ENCODE data around the gene SPATA2L. TPM values are rescaled to one million over a fixed set of nuclear protein-coding genes. Genes with fewer than 3 reads are reported as not detected.
A peak's percentile ranks its signal among the peaks of the same experiment; 100 is the strongest.
"Not testable (repeated sequence)": the region's sequence is repeated elsewhere in the genome, so short reads cannot be mapped to it uniquely, and the experiment has no call there.

The SPATA2L gene
- total RNA-seq, 1 donor from 2014 or later: 10.8 TPM

GRCh38 chr16:89690392-89690901 is 11.1 kb downstream of the SPATA2L start:
- Mint-ChIP-seq H3K36me3 (ENCODE audit: low read depth, unreplicated experiment) (peaks cover 15% of the 10 kb centered on the region), H3K4me1 (ENCODE audit: low read depth, unreplicated experiment) (peaks cover 4% of the 10 kb centered on the region), H3K4me3 (ENCODE audit: unreplicated experiment) (no peak overlapping the region), H3K27ac (ENCODE audit: unreplicated experiment) (peak overlapping the region; percentile 41), H3K9me3 (ENCODE audit: unreplicated experiment) (peaks cover 3% of the 10 kb centered on the region), H3K27me3 (ENCODE audit: low read depth, unreplicated experiment) (no peaks in the 10 kb centered on the region)
- no peak for FAIRE-seq
- H3K36me3 ChIP-seq (ENCODE audit: insufficient read depth, low read length): peaks cover 12% of the 10 kb centered on the region
- peaks cover 10% of the 10 kb centered on the region for H3K4me1 ChIP-seq (ENCODE audit: insufficient read depth, low read length)
- peaks cover 3% of the 10 kb centered on the region for H3K9me3 ChIP-seq (ENCODE audit: insufficient read depth, low read depth, low read length)
- peaks cover 25% of the 10 kb centered on the region for H3K79me2 ChIP-seq (ENCODE audit: insufficient read depth, low read length)
- H3K4me2 ChIP-seq (ENCODE audit: low read length): no peak overlapping the region
- peaks cover 26% of the 10 kb centered on the region for H4K20me1 ChIP-seq (ENCODE audit: insufficient read depth, low read length)
- H3K27ac ChIP-seq (ENCODE audit: low read depth, low read length): no peak overlapping the region
- H3K27me3 ChIP-seq (ENCODE audit: insufficient read depth, low read length): no peaks in the 10 kb centered on the region
- H3K9ac ChIP-seq (ENCODE audit: low read length): no peak overlapping the region
- TF ChIP-seq EZH2 (IDR thresholded peaks at IDR 0.05; ENCODE audit: insufficient read depth, low read length): no peak
- TF ChIP-seq CTCF (IDR thresholded peaks at IDR 0.05; ENCODE audit: insufficient read depth, low read depth, low read length): no peak
- H3K4me3 ChIP-seq (ENCODE audit: insufficient read depth, low read depth, low read length): no peak overlapping the region
- H2AFZ ChIP-seq (ENCODE audit: low read depth, low read length): no peak overlapping the region
- DNase-seq (ENCODE audit: low read depth): no peak

- H3K4me3 Mint-ChIP-seq (ENCODE audit: unreplicated experiment); H3K4me2 ChIP-seq (ENCODE audit: low read length); H3K27ac ChIP-seq (ENCODE audit: low read depth, low read length); H2AFZ ChIP-seq (ENCODE audit: low read depth, low read length); H3K9ac ChIP-seq (ENCODE audit: low read length); H3K27ac Mint-ChIP-seq (ENCODE audit: unreplicated experiment); H3K4me3 ChIP-seq (ENCODE audit: insufficient read depth, low read depth, low read length); H3K4me1 Mint-ChIP-seq (ENCODE audit: low read depth, unreplicated experiment); DNase-seq (ENCODE audit: low read depth); H3K27me3 Mint-ChIP-seq (ENCODE audit: low read depth, unreplicated experiment); FAIRE-seq; H3K9me3 Mint-ChIP-seq (ENCODE audit: unreplicated experiment); H3K27me3 ChIP-seq (ENCODE audit: insufficient read depth, low read length); H3K9me3 ChIP-seq (ENCODE audit: insufficient read depth, low read depth, low read length): not testable (repeated sequence)
- Histone ChIP-seq H4K20me1 (ENCODE audit: insufficient read depth, low read length) (peaks cover 20% of the 10 kb centered on the region), H3K36me3 (ENCODE audit: insufficient read depth, low read length) (peaks cover 12% of the 10 kb centered on the region), H3K79me2 (ENCODE audit: insufficient read depth, low read length) (peaks cover 25% of the 10 kb centered on the region), H3K4me1 (ENCODE audit: insufficient read depth, low read length) (peaks cover 10% of the 10 kb centered on the region)
- peaks cover 20% of the 10 kb centered on the region for H3K36me3 Mint-ChIP-seq (ENCODE audit: low read depth, unreplicated experiment)
These were observed 11.9 kb downstream of the SPATA2L start for GRCh38 chr16:89689621-89690020.

- Histone ChIP-seq H3K27me3 (ENCODE audit: insufficient read depth, low read length) (no peaks in the 10 kb centered on the region), H3K36me3 (ENCODE audit: insufficient read depth, low read length) (peaks cover 12% of the 10 kb centered on the region), H4K20me1 (ENCODE audit: insufficient read depth, low read length) (peaks cover 17% of the 10 kb centered on the region), H3K4me3 (ENCODE audit: insufficient read depth, low read depth, low read length) (no peak overlapping the region), H3K27ac (ENCODE audit: low read depth, low read length) (no peak overlapping the region), H3K9me3 (ENCODE audit: insufficient read depth, low read depth, low read length) (peaks cover 3% of the 10 kb centered on the region), H3K4me2 (ENCODE audit: low read length) (no peak overlapping the region), H3K4me1 (ENCODE audit: insufficient read depth, low read length) (peaks cover 10% of the 10 kb centered on the region), H3K79me2 (ENCODE audit: insufficient read depth, low read length) (peaks cover 25% of the 10 kb centered on the region), H2AFZ (ENCODE audit: low read depth, low read length) (no peak overlapping the region), H3K9ac (ENCODE audit: low read length) (no peak overlapping the region)
- TF ChIP-seq CTCF (IDR thresholded peaks at IDR 0.05; ENCODE audit: insufficient read depth, low read depth, low read length) (no peak), EZH2 (IDR thresholded peaks at IDR 0.05; ENCODE audit: insufficient read depth, low read length) (no peak)
- no peak overlapping the region for H3K4me3 Mint-ChIP-seq (ENCODE audit: unreplicated experiment)
- no peak for DNase-seq (ENCODE audit: low read depth)
- FAIRE-seq: no peak
- no peak overlapping the region for H3K27ac Mint-ChIP-seq (ENCODE audit: unreplicated experiment)
- no peaks in the 10 kb centered on the region for H3K27me3 Mint-ChIP-seq (ENCODE audit: low read depth, unreplicated experiment)
- peaks cover 12% of the 10 kb centered on the region for H3K9me3 Mint-ChIP-seq (ENCODE audit: unreplicated experiment)
- peaks cover 4% of the 10 kb centered on the region for H3K4me1 Mint-ChIP-seq (ENCODE audit: low read depth, unreplicated experiment)
- peaks cover 23% of the 10 kb centered on the region for H3K36me3 Mint-ChIP-seq (ENCODE audit: low read depth, unreplicated experiment)
These were observed 12.4 kb downstream of the SPATA2L start for GRCh38 chr16:89689142-89689541.
